Measurements from ENCODE around the gene MCRIP1.

DNA sequence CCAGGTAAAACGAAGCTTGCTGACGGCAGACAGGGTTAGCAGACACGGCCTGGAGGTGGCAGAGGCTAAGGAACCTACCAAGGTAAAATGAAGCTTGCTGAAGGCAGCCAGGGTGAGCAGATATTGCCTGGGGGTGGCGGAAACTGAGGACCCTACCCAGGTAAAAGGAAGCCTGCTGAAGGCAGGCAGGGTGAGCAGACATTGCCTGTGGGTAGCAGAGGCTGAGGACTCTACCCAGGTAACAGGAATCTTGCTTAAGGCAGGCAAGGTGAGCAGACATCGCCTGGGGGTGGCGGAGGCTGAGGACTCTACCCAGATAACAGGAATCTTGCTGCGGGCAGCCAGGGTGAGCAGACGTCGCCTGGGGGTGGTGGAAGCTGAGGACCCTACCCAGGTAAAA lies 31.8 kb downstream of the MCRIP1 start:
- TF ChIP-seq TAF1 (IDR thresholded peaks at IDR 0.05; ENCODE audit: borderline replicate concordance, low read depth, low read length): no peak
- TF ChIP-seq POLR2A (IDR thresholded peaks at IDR 0.05; ENCODE audit: low read depth, low read length): no peak
- no peak for TF ChIP-seq POLR2AphosphoS5 (IDR thresholded peaks at IDR 0.05; ENCODE audit: low read depth, low read length)

All from GM12892 (cell line).